HG02943 (cell line): ENCODE data around the gene TM2D3.

Source experiments
- ATAC-seq: cut with Tn5 transposase; IDR thresholded peaks from one replicate; pipeline ENCODE4 v1.9.1; 2021; ENCODE audit warnings: mild to moderate bottlenecking, low read depth, moderate library complexity; ENCODE audit not compliant: unreplicated experiment

TM2D3 gene

GRCh38 chr15:101652098-101652785 lies at the start of gene TM2D3:
TM2D3 (minus strand) TSS chr15:101652381; CDS start chr15:101652361, 20 bp downstream.
- peak; percentile 92 for ATAC-seq

- no peak for ATAC-seq
These were observed 46.1 kb upstream of the TM2D3 start for GRCh38 chr15:101698314-101698713.

GRCh38 chr15:101697488-101697887 lies 45.3 kb upstream of the TM2D3 start:
- no peak for ATAC-seq

GRCh38 chr15:101696829-101697228 lies 44.6 kb upstream of the TM2D3 start:
- no peak for ATAC-seq

- ATAC-seq: no peak
These were observed 42.1 kb upstream of the TM2D3 start for GRCh38 chr15:101694261-101694660.

GRCh38 chr15:101692801-101693598 lies 40.8 kb upstream of the TM2D3 start:
- no peak for ATAC-seq

GRCh38 chr15:101689901-101690300 lies 37.7 kb upstream of the TM2D3 start:
- no peak for ATAC-seq

- ATAC-seq: no peak
These were observed 34.5 kb upstream of the TM2D3 start for GRCh38 chr15:101686718-101687117.

GRCh38 chr15:101684877-101685276 lies 32.7 kb upstream of the TM2D3 start:
- ATAC-seq: no peak

- ATAC-seq: no peak
These were observed 32.2 kb upstream of the TM2D3 start for GRCh38 chr15:101684384-101684783.

- ATAC-seq: no peak
These were observed 27.6 kb upstream of the TM2D3 start for GRCh38 chr15:101679806-101680205.

- ATAC-seq: no peak
These were observed 24.7 kb upstream of the TM2D3 start for GRCh38 chr15:101676921-101677329.

GRCh38 chr15:101675796-101676582 lies 23.8 kb upstream of the TM2D3 start:
- ATAC-seq: no peak

GRCh38 chr15:101675015-101675414 lies 22.8 kb upstream of the TM2D3 start:
- no peak for ATAC-seq

- no peak for ATAC-seq
These were observed 20.1 kb upstream of the TM2D3 start for GRCh38 chr15:101672298-101672697.

- ATAC-seq: no peak
These were observed 17.6 kb upstream of the TM2D3 start for GRCh38 chr15:101669744-101670143.

GRCh38 chr15:101667881-101668280 lies 15.7 kb upstream of the TM2D3 start:
- no peak for ATAC-seq

GRCh38 chr15:101664303-101664913 lies 12.2 kb upstream of the TM2D3 start:
- ATAC-seq: no peak

- no peak for ATAC-seq
These were observed 10.0 kb upstream of the TM2D3 start for GRCh38 chr15:101662203-101662602.

- no peak for ATAC-seq
These were observed 7.8 kb upstream of the TM2D3 start for GRCh38 chr15:101660005-101660404.
